IMR-90 (cell line): Measurements from ENCODE around the gene ZNF37A.

Source experiments
- FOS ChIP-seq: fragments of 150-350 bp; IDR thresholded peaks from 2 replicates; pipeline ENCODE4 v1.6.1; 2016; ENCODE audit warnings: low read depth, low read length
- MAFK ChIP-seq: IDR thresholded peaks from 2 replicates; pipeline ENCODE4 v1.6.1; 2012; ENCODE audit warnings: low read depth, low read length, improper control_type of control experiment
- MXI1 ChIP-seq: IDR thresholded peaks from 2 replicates; pipeline ENCODE4 v1.6.1; 2012; ENCODE audit warnings: low read depth, mild to moderate bottlenecking, low read length, moderate library complexity, borderline replicate concordance
- POLR2A ChIP-seq: IDR thresholded peaks from 2 replicates; pipeline ENCODE4 v1.6.1; 2012; ENCODE audit warnings: mild to moderate bottlenecking, low read depth, low read length
- RAD21 ChIP-seq: IDR thresholded peaks from 2 replicates; pipeline ENCODE4 v1.6.1; 2012; ENCODE audit warnings: low read length, improper control_type of control experiment
- RFX5 ChIP-seq: IDR thresholded peaks from 2 replicates; pipeline ENCODE4 v1.8.0; 2012; ENCODE audit warnings: low read depth, mild to moderate bottlenecking, low read length, moderate library complexity
- SMC3 ChIP-seq: fragments of 150-350 bp; IDR thresholded peaks from 2 replicates; pipeline ENCODE4 v1.6.1; 2016; ENCODE audit warnings: low read depth, mild to moderate bottlenecking, antibody characterized with exemption, low read length, moderate library complexity
- TF ChIP-seq, protein P1 (sequence below): conservative IDR thresholded peaks from 2 replicates; pipeline ENCODE4 v1.5.1; 2012; ENCODE audit warnings: mild to moderate bottlenecking, low read depth, low read length, improper control_type of control experiment

DNA sequence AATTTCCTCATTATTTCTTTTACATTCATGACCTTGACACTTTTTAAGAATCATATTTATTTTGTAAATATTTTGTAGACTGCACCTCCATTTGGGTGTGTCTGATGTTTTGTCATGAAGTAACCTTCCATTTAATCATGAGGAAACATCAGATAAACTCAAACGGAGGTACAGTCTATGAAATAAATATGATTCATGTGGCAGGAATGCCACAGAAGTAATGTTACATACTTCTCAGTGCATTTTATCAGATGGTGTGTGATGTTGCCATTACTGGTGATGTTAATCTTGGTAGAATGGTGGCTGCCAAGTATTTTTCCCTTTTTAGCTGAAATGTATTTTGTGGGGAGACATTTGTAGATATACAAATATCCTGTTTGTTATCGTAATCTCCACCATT is 64.9 kb downstream of the ZNF37A start:
- TF ChIP-seq POLR2A (no peak), MXI1 (no peak), SMC3 (no peak), RFX5 (no peak), FOS (no peak), RAD21 (no peak), MAFK (no peak)
- TF ChIP-seq, protein P1, sequence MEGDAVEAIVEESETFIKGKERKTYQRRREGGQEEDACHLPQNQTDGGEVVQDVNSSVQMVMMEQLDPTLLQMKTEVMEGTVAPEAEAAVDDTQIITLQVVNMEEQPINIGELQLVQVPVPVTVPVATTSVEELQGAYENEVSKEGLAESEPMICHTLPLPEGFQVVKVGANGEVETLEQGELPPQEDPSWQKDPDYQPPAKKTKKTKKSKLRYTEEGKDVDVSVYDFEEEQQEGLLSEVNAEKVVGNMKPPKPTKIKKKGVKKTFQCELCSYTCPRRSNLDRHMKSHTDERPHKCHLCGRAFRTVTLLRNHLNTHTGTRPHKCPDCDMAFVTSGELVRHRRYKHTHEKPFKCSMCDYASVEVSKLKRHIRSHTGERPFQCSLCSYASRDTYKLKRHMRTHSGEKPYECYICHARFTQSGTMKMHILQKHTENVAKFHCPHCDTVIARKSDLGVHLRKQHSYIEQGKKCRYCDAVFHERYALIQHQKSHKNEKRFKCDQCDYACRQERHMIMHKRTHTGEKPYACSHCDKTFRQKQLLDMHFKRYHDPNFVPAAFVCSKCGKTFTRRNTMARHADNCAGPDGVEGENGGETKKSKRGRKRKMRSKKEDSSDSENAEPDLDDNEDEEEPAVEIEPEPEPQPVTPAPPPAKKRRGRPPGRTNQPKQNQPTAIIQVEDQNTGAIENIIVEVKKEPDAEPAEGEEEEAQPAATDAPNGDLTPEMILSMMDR: no peak
